ENCODE results near the gene CEP192.
"Not testable (repeated sequence)": the region's sequence is repeated elsewhere in the genome, so short reads cannot be mapped to it uniquely, and the experiment has no call there.

Gene CEP192

GRCh38 chr18:13036622-13037320 lies 45.6 kb downstream of the CEP192 start:
- DNase-seq = no peak

- DNase-seq = no peak
Measured at GRCh38 chr18:13039806-13040205, 48.6 kb downstream of the CEP192 start.

- no peak for DNase-seq
Measured at GRCh38 chr18:13043066-13043465, 51.9 kb downstream of the CEP192 start.

DNA sequence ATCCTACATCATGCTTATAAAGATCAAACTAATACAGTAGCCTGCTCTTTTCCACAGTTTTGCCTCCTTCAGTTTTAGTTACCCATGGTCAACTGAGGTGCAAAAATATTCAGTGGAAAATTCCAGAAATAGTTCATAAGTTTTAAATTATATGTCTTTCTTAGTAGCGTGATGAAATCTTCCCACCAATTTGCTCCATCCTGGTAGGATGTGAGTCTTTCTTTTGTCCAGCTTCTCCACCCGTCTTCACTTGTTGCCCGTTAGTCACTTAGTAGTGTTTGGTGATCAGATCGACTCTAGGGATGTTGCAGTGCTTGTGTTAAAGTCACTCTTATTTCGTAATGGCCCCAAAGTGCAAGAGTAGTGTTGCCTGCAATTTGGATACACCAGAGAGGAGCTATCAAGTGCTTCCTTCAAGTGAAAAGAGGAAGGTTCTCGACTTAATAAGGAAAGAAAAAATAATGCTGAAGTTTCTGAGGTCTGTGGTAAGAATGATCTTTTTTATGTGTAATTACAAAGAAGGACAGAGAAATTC lies 57.0 kb downstream of the CEP192 start:
- DNase-seq = no peak

DNA sequence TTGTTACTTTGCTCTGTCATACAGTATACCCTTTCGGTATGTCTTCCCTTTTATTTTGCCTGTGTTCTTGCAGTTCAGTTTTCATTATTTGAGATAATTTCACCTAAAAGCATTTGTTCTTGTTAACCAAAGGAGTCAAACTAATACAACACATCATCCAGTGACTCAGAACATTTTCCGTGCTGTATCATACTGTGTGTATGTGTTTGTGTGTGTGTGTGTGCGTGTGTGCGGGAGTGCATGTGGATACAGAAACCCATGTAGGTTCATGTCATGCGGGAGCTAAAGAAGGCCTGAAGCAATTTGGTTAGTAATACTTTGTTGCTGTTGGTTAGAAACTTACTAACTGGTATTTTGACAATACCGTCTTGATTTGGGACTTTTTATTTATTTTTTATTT lies 60.0 kb downstream of the CEP192 start:
- no peak for DNase-seq

- no peak for DNase-seq
Measured at GRCh38 chr18:13051950-13052349, 60.8 kb downstream of the CEP192 start.

- no peak for DNase-seq
Measured at GRCh38 chr18:13054336-13054735, 63.2 kb downstream of the CEP192 start.

- DNase-seq = no peak
Measured at GRCh38 chr18:13061630-13062189, 70.5 kb downstream of the CEP192 start.

- no peak for DNase-seq
Measured at GRCh38 chr18:13067124-13067523, 76.0 kb downstream of the CEP192 start.

GRCh38 chr18:13067966-13068365 lies 76.8 kb downstream of the CEP192 start:
- no peak for DNase-seq

GRCh38 chr18:13070460-13070859 lies 79.3 kb downstream of the CEP192 start:
- no peak for DNase-seq

DNA sequence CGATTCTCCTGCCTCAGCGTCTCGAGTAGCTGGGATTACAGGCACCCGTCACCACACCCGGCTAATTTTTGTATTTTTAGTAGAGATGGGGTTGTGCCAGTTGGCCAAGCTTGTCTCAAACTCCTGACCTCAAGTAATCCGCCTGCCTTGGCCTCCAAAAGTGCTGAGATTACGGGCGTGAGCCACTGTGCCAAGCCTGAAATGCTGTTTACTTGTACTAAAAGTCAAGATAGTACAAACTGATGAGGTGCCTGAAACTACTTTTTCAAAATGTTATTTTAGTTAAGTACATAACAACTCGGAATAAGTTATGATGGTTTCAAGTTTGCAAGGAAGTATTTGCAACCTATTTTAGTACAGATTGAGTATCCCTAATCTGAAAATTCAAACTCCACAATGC lies 85.7 kb downstream of the CEP192 start:
- no peak for DNase-seq

- no peak for DNase-seq
Measured at GRCh38 chr18:13077473-13077872, 86.3 kb downstream of the CEP192 start.

- not testable (repeated sequence) for DNase-seq
Measured at GRCh38 chr18:13078065-13078464, 86.9 kb downstream of the CEP192 start.

DNA sequence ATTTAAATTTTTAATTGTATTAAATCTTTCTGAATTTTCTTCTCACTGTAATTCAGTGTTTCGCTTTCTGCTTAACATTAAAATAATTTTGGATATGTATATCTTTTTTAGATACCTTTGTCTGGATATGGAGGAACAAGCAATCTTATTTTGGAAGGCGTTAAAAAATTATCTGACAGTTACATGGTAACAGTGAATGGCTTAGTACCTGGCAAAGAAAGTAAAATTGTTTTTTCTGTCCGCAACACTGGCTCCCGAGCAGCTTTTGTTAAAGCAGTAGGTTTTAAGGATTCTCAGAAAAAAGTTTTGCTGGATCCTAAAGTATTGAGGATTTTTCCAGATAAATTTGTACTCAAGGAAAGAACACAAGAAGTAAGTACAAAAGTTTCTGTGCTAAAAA lies 95.7 kb downstream of the CEP192 start:
- DNase-seq = no peak

DNA sequence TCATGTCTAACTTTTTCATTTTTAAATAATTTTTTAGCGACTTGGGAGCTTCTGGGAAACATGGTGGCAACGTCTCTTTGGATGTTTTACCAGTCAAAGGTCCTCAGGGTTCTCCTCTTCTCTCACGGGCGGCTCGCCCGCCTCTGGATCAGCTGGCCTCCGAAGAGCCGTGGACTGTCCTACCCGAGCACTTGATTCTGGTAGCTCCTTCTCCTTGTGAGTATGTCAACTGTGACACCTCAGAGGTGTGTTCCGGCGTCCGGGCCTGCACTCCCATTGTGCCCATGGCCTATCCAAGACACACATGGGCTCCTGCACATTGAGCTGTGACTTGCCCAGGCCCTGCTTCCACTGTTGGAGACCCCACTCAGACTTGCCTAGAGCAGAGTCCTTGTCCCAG lies 104.3 kb downstream of the CEP192 start:
- DNase-seq = no peak

DNA sequence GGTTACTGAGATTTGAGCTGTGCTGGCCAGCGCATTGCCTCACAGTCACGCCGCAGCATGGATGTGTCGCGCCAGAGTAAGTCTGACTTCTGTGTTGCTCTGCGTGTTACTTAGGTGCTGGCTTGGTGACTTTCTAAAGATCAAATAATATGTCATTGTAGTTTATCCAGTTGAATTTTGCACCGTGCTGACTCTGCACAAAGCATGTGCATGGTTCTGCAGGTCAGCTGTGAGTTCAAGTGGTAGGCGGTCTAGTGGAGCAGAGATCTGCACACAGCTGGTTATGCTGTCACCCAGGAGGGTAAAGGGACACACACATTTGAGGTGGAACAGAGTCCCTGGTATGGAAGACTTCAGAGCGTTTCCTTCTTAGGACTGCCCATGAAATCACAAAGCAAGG lies 105.1 kb downstream of the CEP192 start:
- no peak for DNase-seq

- DNase-seq = no peak
Measured at GRCh38 chr18:13096719-13097118, 105.6 kb downstream of the CEP192 start.

DNA sequence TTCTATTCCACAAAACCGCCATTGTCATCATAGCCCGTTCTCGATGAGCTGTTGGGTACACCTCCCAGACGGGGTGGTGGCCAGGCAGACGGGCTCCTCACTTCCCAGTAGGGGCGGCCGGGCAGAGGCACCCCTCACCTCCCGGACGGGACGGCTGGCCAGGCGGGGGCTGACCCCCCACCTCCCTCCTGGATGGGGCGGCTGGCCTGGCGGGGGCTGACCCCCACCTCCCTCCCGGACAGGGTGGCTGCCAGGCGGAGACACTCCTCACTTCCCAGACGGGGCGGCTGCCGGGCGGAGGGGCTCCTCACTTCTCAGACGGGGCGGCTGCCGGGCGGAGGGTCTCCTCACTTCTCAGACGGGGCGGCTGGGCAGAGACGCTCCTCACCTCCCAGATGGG lies 106.9 kb downstream of the CEP192 start:
- DNase-seq = not testable (repeated sequence)

GRCh38 chr18:13099113-13099512 lies 108.0 kb downstream of the CEP192 start:
- no peak for DNase-seq

DNA sequence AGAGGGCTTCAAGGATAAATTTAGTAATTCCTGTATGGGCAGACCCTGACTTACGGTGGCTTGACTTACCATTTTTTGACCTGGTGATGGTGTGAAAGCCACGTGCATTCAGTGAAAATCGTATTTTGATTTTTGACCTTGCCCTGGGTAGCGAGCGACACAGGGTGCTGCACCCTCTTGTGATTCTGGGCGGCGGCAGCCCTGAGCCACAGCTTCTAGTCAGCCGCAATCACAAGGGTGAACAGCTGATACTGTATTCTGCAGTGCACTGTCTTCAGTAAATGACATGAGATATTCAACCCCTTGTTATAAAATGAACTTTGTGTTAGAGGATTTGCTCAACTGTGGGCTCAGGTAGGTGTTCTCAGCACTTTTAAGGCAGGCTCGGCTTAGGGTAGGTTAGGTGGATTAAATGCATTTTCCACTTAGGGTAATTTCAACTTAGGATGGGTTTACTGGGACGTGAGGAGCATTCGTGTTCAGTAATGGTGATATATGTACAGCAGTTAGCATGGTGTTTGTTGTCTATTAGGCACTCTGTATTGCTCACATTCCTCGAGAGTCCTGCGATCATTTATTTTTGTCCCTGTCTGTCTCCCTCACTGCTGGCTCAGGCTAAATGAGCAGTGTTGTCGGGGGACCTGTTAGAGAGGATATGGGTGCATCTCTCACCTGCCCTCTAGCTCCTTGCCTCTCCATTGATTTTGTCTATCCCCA lies 109.9 kb downstream of the CEP192 start:
- no peak for DNase-seq

- DNase-seq = no peak
Measured at GRCh38 chr18:13101659-13102197, 110.6 kb downstream of the CEP192 start.

DNA sequence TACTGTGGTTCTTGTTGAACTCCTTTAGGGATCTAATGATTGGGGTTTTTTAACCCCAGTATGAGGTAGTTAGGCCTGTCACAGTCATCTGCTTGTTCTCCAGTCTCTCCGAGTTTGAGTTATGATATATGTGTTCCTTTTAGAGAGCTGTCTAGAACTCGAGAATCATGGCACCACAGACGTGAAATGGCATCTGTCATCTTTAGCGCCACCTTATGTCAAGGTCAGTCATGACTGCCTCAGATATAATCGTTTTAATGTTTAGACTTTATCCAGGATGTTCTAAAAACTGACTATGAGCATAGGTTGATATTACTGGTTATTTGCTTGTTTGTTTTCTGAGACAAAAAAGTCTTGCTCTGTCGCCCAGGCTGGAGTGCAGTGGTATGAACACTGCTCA lies 112.2 kb downstream of the CEP192 start:
- DNase-seq = no peak

DNA sequence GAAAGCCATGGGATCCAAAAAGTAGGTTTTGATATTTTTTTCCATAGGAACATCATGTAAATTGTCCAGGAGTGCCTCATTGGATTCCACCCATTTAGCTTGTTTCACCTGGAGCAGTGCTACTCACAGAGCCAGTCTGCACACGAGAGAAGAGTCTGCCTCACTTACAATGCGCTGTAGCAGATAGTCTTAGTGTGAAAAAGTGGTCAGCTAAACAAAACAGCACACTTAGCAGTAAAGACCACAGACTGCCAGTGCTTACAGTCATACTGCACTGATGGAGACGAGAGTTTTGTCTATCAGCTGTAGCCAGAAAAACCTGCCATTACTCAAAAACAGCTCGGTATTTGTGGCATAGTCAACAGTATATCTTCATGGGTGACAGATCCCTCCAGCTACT lies 113.9 kb downstream of the CEP192 start:
- DNase-seq = no peak

All from NCI-H2029 treated with DMSO at 0.1 percent for 48 hours (cell line).